ENCODE results near the gene DNAH17. TPM values are rescaled to one million over a fixed set of nuclear protein-coding genes. Genes with fewer than 3 reads are reported as not detected.

The DNAH17 gene
- total RNA-seq, 1 experiment from 2014 or later = 0.11 TPM

GRCh38 chr17:78391051-78391431 lies 186.2 kb downstream of the DNAH17 start:
- ChIA-PET POLR2A (ENCODE audit: low non-redundant PET) (no interaction called here), CTCF (no interaction called here)
- DNase-seq (ENCODE audit: low spot score) = no peak
- H3K4me3 ChIP-seq (ENCODE audit: low read depth, low read length, poor library complexity, severe bottlenecking) = no peak overlapping the region
- no peaks in the 10 kb centered on the region for H3K9me3 ChIP-seq (ENCODE audit: low read depth, low read length, poor library complexity, severe bottlenecking)
- intact Hi-C loops (cut with micrococcal nuclease; ENCODE audit: unreplicated experiment) = no loop called here
- peaks cover 6% of the 10 kb centered on the region for H3K36me3 ChIP-seq (ENCODE audit: insufficient read depth, low read length, poor library complexity, severe bottlenecking)
- no peaks in the 10 kb centered on the region for H3K27me3 ChIP-seq (replicated peaks; ENCODE audit: insufficient read depth, low read depth, low read length, poor library complexity)
- TF ChIP-seq CTCF (conservative IDR thresholded peaks at IDR 0.05; ENCODE audit: low read depth, low read length) (no peak), EZH2 (IDR thresholded peaks at IDR 0.05; ENCODE audit: borderline replicate concordance, low read depth, low read length, poor library complexity, severe bottlenecking) (no peak)
- BruUV-seq (replicated peaks) = no TSS peak
- no peak overlapping the region for H3K27ac ChIP-seq (ENCODE audit: low read depth, low read length, poor library complexity, severe bottlenecking)
- no peaks in the 10 kb centered on the region for H3K4me1 ChIP-seq (ENCODE audit: insufficient read depth, low read length, poor library complexity, severe bottlenecking)

- no TSS peak for BruUV-seq (replicated peaks)
- peak; percentile 28; the same call in 1 of the 2 replicates for TF ChIP-seq CTCF (conservative IDR thresholded peaks at IDR 0.05; ENCODE audit: low read depth, low read length)
- TF ChIP-seq EZH2 (IDR thresholded peaks at IDR 0.05; ENCODE audit: borderline replicate concordance, low read depth, low read length, poor library complexity, severe bottlenecking) = no peak
- DNase-seq (ENCODE audit: low spot score) = peak; percentile 49
- ChIA-PET CTCF (no interaction called here), POLR2A (ENCODE audit: low non-redundant PET) (no interaction called here)
- peaks cover 6% of the 10 kb centered on the region for H3K4me1 ChIP-seq (ENCODE audit: insufficient read depth, low read length, poor library complexity, severe bottlenecking)
- H3K4me3 ChIP-seq (ENCODE audit: low read depth, low read length, poor library complexity, severe bottlenecking) = no peak overlapping the region
- peaks cover 6% of the 10 kb centered on the region for H3K36me3 ChIP-seq (ENCODE audit: insufficient read depth, low read length, poor library complexity, severe bottlenecking)
- intact Hi-C loops (cut with micrococcal nuclease; ENCODE audit: unreplicated experiment) = no loop called here
- H3K9me3 ChIP-seq (ENCODE audit: low read depth, low read length, poor library complexity, severe bottlenecking) = no peaks in the 10 kb centered on the region
- H3K27me3 ChIP-seq (replicated peaks; ENCODE audit: insufficient read depth, low read depth, low read length, poor library complexity) = no peaks in the 10 kb centered on the region
- no peak overlapping the region for H3K27ac ChIP-seq (ENCODE audit: low read depth, low read length, poor library complexity, severe bottlenecking)
Measured at GRCh38 chr17:78390241-78391050, 186.8 kb downstream of the DNAH17 start.

GRCh38 chr17:78387977-78388941 lies 188.9 kb downstream of the DNAH17 start:
- Histone ChIP-seq H3K9me3 (ENCODE audit: low read depth, low read length, poor library complexity, severe bottlenecking) (no peaks in the 10 kb centered on the region), H3K4me3 (ENCODE audit: low read depth, low read length, poor library complexity, severe bottlenecking) (no peak overlapping the region), H3K27me3 (replicated peaks; ENCODE audit: insufficient read depth, low read depth, low read length, poor library complexity) (no peaks in the 10 kb centered on the region), H3K27ac (ENCODE audit: low read depth, low read length, poor library complexity, severe bottlenecking) (no peak overlapping the region), H3K36me3 (ENCODE audit: insufficient read depth, low read length, poor library complexity, severe bottlenecking) (peaks cover under 1% of the 10 kb centered on the region), H3K4me1 (ENCODE audit: insufficient read depth, low read length, poor library complexity, severe bottlenecking) (peaks cover 18% of the 10 kb centered on the region)
- CTCF ChIA-PET = no interaction called here
- BruUV-seq (replicated peaks) = no TSS peak
- intact Hi-C loops (cut with micrococcal nuclease; ENCODE audit: unreplicated experiment) = no loop called here
- POLR2A ChIA-PET (ENCODE audit: low non-redundant PET) = no interaction called here
- TF ChIP-seq EZH2 (IDR thresholded peaks at IDR 0.05; ENCODE audit: borderline replicate concordance, low read depth, low read length, poor library complexity, severe bottlenecking) (no peak), CTCF (conservative IDR thresholded peaks at IDR 0.05; ENCODE audit: low read depth, low read length) (no peak)
- no peak for DNase-seq (ENCODE audit: low spot score)
